GM12865 (cell line): Measurements from ENCODE around the gene MEX3D.
"Not testable (repeated sequence)": the region's sequence is repeated elsewhere in the genome, so short reads cannot be mapped to it uniquely, and the experiment has no call there.

Experiments
- DNase-seq: peaks from one replicate; pipeline ENCODE4 v3.0.0; 2010; ENCODE audit warnings: low read depth
- H3K4me3 ChIP-seq: 2 replicates; pipeline ENCODE4 v1.5.1; 2011; ENCODE audit warnings: mild to moderate bottlenecking, low read depth, low read length, control low read depth
- TF ChIP-seq, protein P1 (sequence below): IDR thresholded peaks from 2 replicates; pipeline ENCODE4 v1.5.1; 2011; ENCODE audit warnings: low read length, control low read depth, low read depth, inconsistent platforms; ENCODE audit not compliant: insufficient read depth; ENCODE audit errors: missing control alignments

The MEX3D gene

DNA sequence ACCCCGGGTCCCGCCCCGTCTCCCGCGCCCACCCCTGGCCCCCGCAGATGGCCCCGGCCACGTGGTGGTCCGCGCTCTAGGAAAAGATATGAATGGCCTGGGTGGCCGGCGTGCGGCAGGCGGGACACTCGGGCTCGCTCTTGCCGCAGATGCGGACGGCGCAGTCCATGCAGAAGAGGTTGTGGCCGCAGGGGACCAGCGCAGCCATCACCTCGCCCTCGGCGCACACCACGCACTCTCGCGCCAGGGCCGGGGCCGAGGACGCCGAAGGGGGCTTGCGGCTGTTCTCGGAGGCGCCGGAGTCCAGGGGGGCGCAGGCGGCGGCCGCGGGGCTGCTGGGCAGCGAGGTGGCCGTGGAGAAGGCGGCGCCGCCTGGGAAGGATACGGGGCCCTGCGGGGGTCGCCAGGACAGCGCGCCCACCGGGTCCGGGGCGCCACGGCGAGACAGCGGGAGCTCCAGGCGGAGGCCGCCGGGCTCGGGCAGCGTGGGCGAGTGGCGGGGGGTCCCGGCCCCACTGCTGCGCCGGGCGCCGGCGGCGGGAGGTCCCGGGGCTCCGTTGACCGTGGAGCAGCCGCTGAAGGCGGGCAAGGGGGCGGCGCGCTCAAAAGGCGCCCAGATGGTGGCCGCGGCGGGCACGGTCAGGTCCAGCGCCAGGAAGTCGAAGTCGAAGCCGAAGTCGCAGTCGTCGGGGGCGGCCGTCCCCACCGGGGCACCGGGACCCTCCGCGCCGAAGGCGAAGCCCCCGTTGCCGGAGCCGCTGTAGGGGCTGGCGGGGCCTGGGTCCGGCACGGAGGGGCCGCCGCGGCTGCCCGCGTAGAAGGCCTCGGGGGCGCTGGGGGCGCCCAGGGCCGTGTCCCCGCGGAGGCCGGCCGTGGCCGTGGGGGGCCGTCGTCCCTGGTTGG lies 12.4 kb downstream of the MEX3D start:
- TF ChIP-seq, protein P1, sequence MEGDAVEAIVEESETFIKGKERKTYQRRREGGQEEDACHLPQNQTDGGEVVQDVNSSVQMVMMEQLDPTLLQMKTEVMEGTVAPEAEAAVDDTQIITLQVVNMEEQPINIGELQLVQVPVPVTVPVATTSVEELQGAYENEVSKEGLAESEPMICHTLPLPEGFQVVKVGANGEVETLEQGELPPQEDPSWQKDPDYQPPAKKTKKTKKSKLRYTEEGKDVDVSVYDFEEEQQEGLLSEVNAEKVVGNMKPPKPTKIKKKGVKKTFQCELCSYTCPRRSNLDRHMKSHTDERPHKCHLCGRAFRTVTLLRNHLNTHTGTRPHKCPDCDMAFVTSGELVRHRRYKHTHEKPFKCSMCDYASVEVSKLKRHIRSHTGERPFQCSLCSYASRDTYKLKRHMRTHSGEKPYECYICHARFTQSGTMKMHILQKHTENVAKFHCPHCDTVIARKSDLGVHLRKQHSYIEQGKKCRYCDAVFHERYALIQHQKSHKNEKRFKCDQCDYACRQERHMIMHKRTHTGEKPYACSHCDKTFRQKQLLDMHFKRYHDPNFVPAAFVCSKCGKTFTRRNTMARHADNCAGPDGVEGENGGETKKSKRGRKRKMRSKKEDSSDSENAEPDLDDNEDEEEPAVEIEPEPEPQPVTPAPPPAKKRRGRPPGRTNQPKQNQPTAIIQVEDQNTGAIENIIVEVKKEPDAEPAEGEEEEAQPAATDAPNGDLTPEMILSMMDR = no peak
- DNase-seq = no peak
- no peak overlapping the region for H3K4me3 ChIP-seq

GRCh38 chr19:1554968-1555367 lies 13.2 kb downstream of the MEX3D start:
- DNase-seq = no peak
- H3K4me3 ChIP-seq = no peak overlapping the region
- TF ChIP-seq, protein P1 = no peak

GRCh38 chr19:1553415-1553814 lies 14.7 kb downstream of the MEX3D start:
- DNase-seq = no peak
- TF ChIP-seq, protein P1 = no peak
- H3K4me3 ChIP-seq = no peak overlapping the region

GRCh38 chr19:1551068-1552040 lies 16.8 kb downstream of the MEX3D start:
- TF ChIP-seq, protein P1 = no peak
- DNase-seq = no peak
- no peak overlapping the region for H3K4me3 ChIP-seq

DNA sequence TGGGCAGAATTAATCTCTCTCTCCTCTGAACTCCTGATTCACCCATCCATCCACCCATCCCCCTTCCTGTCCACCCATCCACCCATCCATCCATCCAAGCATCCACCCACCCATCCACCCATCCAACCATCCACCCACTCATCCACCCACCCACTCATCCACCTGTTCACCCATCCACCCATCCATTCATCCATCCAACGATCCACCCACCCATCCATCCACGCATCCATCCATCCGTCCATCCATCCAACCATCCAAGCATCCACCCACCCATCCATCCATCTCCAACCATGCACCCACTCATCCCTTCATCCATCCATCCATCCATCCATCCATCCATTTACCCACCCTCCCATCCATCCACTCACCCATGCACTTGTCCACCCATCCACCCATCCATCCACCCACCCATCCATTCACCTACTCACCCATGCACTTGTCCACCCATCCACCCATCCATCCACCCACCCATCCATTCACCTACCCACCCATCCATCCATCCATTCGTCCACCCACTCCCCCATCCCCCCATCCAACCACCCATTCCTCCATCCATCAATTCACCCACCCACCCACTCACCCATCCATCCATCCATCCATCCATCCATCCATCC lies 18.7 kb downstream of the MEX3D start:
- TF ChIP-seq, protein P1 = no peak
- no peak for DNase-seq
- H3K4me3 ChIP-seq = no peak overlapping the region

- no peak overlapping the region for H3K4me3 ChIP-seq
- TF ChIP-seq, protein P1 = no peak
- no peak for DNase-seq
Observed at GRCh38 chr19:1540365-1540925, 27.7 kb downstream of the MEX3D start.

DNA sequence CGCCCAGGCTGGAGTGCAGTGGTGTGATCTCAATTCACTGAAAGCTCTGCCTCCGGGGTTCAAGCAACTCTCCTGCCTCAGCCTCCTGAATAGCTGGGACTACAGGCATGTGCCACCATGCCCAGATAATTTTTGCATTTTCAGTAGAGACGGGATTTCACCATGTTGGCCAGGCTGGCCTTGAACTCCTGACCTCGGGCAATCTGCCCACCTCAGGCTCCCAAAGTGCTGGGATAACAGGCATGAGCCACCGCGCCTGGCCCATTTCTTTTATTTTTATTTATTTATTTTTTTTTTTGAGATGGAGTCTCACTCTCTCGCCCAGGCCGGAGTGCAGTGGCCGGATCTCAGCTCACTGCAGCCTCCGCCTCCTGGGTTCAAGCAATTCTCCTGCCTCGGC lies 28.4 kb downstream of the MEX3D start:
- DNase-seq, H3K4me3 ChIP-seq: not testable (repeated sequence)
